Panc1 (cell line): ENCODE results near the gene STARD13. TPM values are rescaled to one million over a fixed set of nuclear protein-coding genes. Genes with fewer than 3 reads are reported as not detected.

ENCODE experiments used
- ATAC-seq: fragments of 200-7000 bp; cut with Tn5 transposase; 2 replicates; pipeline ENCODE4 v1.9.1; 2020; ENCODE audit warnings: mild to moderate bottlenecking, moderate library complexity
- BruUV-seq: library from RNA; stranded (reverse); fragments of 400-500 nt; replicated peaks from 2 replicates; lab custom pipeline; 2021; lab: Mats Ljungman, UMichigan
- CTCF ChIA-PET: fragments of 300-600 bp; sonication (Branson Sonifier 250); formaldehyde crosslinking; loops from one replicate; lab custom pipeline; 2022; ENCODE audit warnings: antibody characterized with exemption; lab: Charles Lee
- POLR2A ChIA-PET: fragments of 300-600 bp; sonication (Branson Sonifier 250); formaldehyde crosslinking; loops from one replicate; lab custom pipeline; 2022; ENCODE audit warnings: antibody characterized with exemption; lab: Charles Lee
- DNase-seq: peaks from one replicate; pipeline ENCODE4 v3.0.0-alpha.2; 2010; ENCODE audit warnings: low read depth, low spot score
- H3K27ac ChIP-seq: 2 replicates; pipeline ENCODE4 v1.5.1; 2011; ENCODE audit warnings: mild to moderate bottlenecking, low read length, inconsistent platforms
- H3K27me3 ChIP-seq: fragments of 200-500 bp; sonication (Bioruptor generic); 2 replicates; pipeline ENCODE4 v1.6.0; 2014; ENCODE audit warnings: low read length, inconsistent platforms; ENCODE audit not compliant: control insufficient read depth, insufficient read depth
- H3K36me3 ChIP-seq: fragments of 200-500 bp; sonication (Bioruptor generic); 2 replicates; pipeline ENCODE4 v1.5.1; 2014; ENCODE audit warnings: inconsistent platforms, mild to moderate bottlenecking, low read length, moderate library complexity; ENCODE audit not compliant: control insufficient read depth, insufficient read depth
- H3K4me1 ChIP-seq: 2 replicates; pipeline ENCODE4 v1.5.1; 2011; ENCODE audit warnings: inconsistent platforms, mild to moderate bottlenecking, low read length, moderate library complexity; ENCODE audit not compliant: control insufficient read depth, insufficient read depth
- H3K4me3 ChIP-seq, 2 experiments: 2 replicates each; pipeline ENCODE4 v1.5.1; 2011 to 2012; ENCODE audit warnings: low read depth in 2 of 2, low read length in 2 of 2, mild to moderate bottlenecking in 2 of 2, inconsistent platforms in 1 of 2, moderate library complexity in 1 of 2
- H3K9me3 ChIP-seq: fragments of 200-500 bp; sonication (Bioruptor generic); 2 replicates; pipeline ENCODE4 v1.5.1; 2014; ENCODE audit warnings: low read depth, mild to moderate bottlenecking, inconsistent platforms, low read length, moderate library complexity; ENCODE audit not compliant: control insufficient read depth, insufficient read depth
- CTCF ChIP-seq: fragments of 450-650 bp; IDR thresholded peaks from 2 replicates; pipeline ENCODE4 v1.5.1; 2017; ENCODE audit warnings: mild to moderate bottlenecking
- POLR2AphosphoS5 ChIP-seq: IDR thresholded peaks from 2 replicates; pipeline ENCODE4 v1.6.1; 2012; ENCODE audit warnings: mild to moderate bottlenecking, low read depth, low read length, moderate library complexity
- REST ChIP-seq, 2 experiments: IDR thresholded peaks; 2 replicates each; pipeline ENCODE4 v1.6.1; 2011 to 2012; ENCODE audit warnings: low read depth in 2 of 2, control low read depth in 1 of 2, low read length in 1 of 2, mild to moderate bottlenecking in 1 of 2, moderate library complexity in 1 of 2; ENCODE audit not compliant: insufficient read depth in 1 of 2
- SIN3A ChIP-seq: IDR thresholded peaks from 2 replicates; pipeline ENCODE4 v1.6.1; 2012; ENCODE audit warnings: low read depth, mild to moderate bottlenecking, low read length, moderate library complexity, borderline replicate concordance; ENCODE audit not compliant: insufficient read depth
- TCF7L2 ChIP-seq: IDR thresholded peaks from 2 replicates; pipeline ENCODE4 v1.6.1; 2011; ENCODE audit warnings: mild to moderate bottlenecking, low read depth, low read length, inconsistent platforms
- in situ Hi-C: cut with HindIII; loops from 2 replicates; pipeline ENCODE4 v1.10.0; 2016; ENCODE audit warnings: low sequenced_read_pairs, low pct_unique_long_range_greater_than_20kb
- intact Hi-C: fragments of 100-400 bp; cut with micrococcal nuclease; formaldehyde crosslinking; loops from one replicate; pipeline ENCODE4 v1.10.0; 2022; ENCODE audit not compliant: unreplicated experiment
- total RNA-seq: library from RNA; stranded (reverse); gene quantifications from one replicate; pipeline ENCODE4 v1.2.1, GENCODE V29; 2021; ENCODE audit not compliant: unreplicated experiment

The STARD13 gene
- total RNA-seq, 1 experiment from 2014 or later, result 6.5 TPM

DNA sequence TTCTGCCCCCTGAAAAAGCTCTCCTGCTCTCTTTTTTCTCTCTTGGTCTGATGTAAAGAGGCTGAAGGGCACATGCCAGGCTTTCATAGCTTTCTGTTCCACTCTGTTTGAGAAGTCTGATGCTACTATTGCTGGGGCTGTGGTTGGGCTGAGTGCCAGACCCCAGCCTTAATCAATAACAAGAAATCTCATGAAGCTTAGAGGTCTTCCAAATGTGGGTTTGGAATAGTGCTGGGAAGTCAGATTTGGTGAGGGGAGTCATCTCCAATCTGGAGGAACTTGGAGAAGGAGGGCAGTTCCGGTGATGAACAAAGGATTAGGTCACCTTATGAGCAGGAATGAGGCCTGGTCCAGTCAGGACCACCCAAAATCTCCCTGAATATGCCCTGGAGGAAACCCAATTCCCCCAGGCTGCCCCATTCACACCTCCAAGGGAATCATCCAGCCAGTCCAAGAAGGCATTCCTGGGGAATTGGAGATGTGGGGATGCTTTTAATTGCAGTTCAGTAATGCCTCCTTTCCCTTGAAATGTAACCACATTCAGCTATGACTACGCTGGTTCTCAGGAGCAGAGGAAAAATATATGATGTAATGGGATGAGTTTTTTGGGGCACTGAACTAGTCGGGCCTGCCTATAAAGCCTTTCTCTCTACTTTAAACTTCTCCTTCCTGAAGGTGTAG, 102.0 kb downstream of the STARD13 start:
- DNase-seq, result no peak
- H3K27ac ChIP-seq, result no peak overlapping the region
- POLR2A ChIA-PET, result no interaction called here

GRCh38 chr13:33182729-33183128, 102.8 kb downstream of the STARD13 start:
- in situ Hi-C loops, result no loop called here
- Histone ChIP-seq H3K9me3 (no peaks in the 10 kb centered on the region), H3K36me3 (no peaks in the 10 kb centered on the region), H3K4me3 (no peak overlapping the region), H3K4me1 (peaks cover 3% of the 10 kb centered on the region; the same call in 1 of the 2 replicates), H3K27ac (no peak overlapping the region), H3K27me3 (no peaks in the 10 kb centered on the region)
- CTCF ChIA-PET, result no interaction called here
- no TSS peak for BruUV-seq
- DNase-seq, result no peak
- intact Hi-C loops, result no loop called here
- no peak for TF ChIP-seq REST (IDR thresholded peaks at IDR 0.05; ENCODE audit: insufficient read depth in 1 of 2, low read depth in 2 of 2, low read length in 1 of 2)
- no peak for TF ChIP-seq CTCF
- POLR2A ChIA-PET, result no interaction called here
- ATAC-seq, result no peak

More for the DNA sequence above, 102.0 kb downstream of the STARD13 start:
- H3K4me3 ChIP-seq, result no peak overlapping the region
- H3K4me1 ChIP-seq, result peaks cover 3% of the 10 kb centered on the region; the same call in 1 of the 2 replicates
- H3K27me3 ChIP-seq, result no peaks in the 10 kb centered on the region
- no peaks in the 10 kb centered on the region for H3K36me3 ChIP-seq
- ATAC-seq, result no peak
- intact Hi-C loops, result no loop called here
- in situ Hi-C loops, result no loop called here
- BruUV-seq, result no TSS peak
- no peak for TF ChIP-seq CTCF
- no peak for TF ChIP-seq SIN3A
- no peak for TF ChIP-seq REST (IDR thresholded peaks at IDR 0.05; ENCODE audit: insufficient read depth in 1 of 2, low read depth in 2 of 2, low read length in 1 of 2)
- TF ChIP-seq TCF7L2, result no peak
- TF ChIP-seq POLR2AphosphoS5, result no peak
- H3K9me3 ChIP-seq, result no peaks in the 10 kb centered on the region
- CTCF ChIA-PET, result interaction anchor here (0.6 kb wide), 1 partner anchor 506 kb away, joined by 3 read pairs; no protein-coding TSS in a partner anchor
